MM.1S (cell line): ENCODE data around the gene TLK1.

Experiments used
- DNase-seq: peaks from one replicate; pipeline ENCODE4 v3.0.0-alpha.2; 2015
- H2AFZ ChIP-seq: fragments of 300-600 bp; sonication (generic); 2 replicates; pipeline ENCODE4 v1.6.0; 2016; ENCODE audit warnings: antibody characterized with exemption, low read length
- H3F3A ChIP-seq: fragments of 300-600 bp; sonication (generic); 2 replicates; pipeline ENCODE4 v1.6.1; 2016; ENCODE audit warnings: mild to moderate bottlenecking, antibody characterized with exemption, low read length, moderate library complexity, mixed read lengths; ENCODE audit not compliant: insufficient read depth
- H3K27ac ChIP-seq: fragments of 300-600 bp; sonication (generic); 2 replicates; pipeline ENCODE4 v1.5.1; 2016; ENCODE audit warnings: mild to moderate bottlenecking, low read length
- H3K27me3 ChIP-seq: fragments of 300-600 bp; sonication (generic); replicated peaks from 2 replicates; pipeline ENCODE4 v1.6.0; 2016; ENCODE audit warnings: low read length; ENCODE audit not compliant: insufficient read depth
- H3K36me3 ChIP-seq: fragments of 300-600 bp; sonication (generic); replicated peaks from 2 replicates; pipeline ENCODE4 v1.6.1; 2016; ENCODE audit warnings: mild to moderate bottlenecking, low read length, mixed read lengths; ENCODE audit not compliant: insufficient read depth
- H3K4me1 ChIP-seq: fragments of 300-600 bp; sonication (generic); 2 replicates; pipeline ENCODE4 v1.6.1; 2016; ENCODE audit warnings: low read length, mixed read lengths
- H3K4me2 ChIP-seq: fragments of 300-600 bp; sonication (generic); 2 replicates; pipeline ENCODE4 v1.6.0; 2016; ENCODE audit warnings: low read depth, low read length
- H3K4me3 ChIP-seq: fragments of 300-600 bp; sonication (generic); 2 replicates; pipeline ENCODE4 v1.5.1; 2016; ENCODE audit warnings: low read length, mixed read lengths
- H3K79me2 ChIP-seq: fragments of 300-600 bp; sonication (generic); 2 replicates; pipeline ENCODE4 v1.6.1; 2016; ENCODE audit warnings: mixed run types, low read length, mixed read lengths
- H3K9ac ChIP-seq: fragments of 300-600 bp; sonication (generic); 2 replicates; pipeline ENCODE4 v1.6.1; 2016; ENCODE audit warnings: low read length, mixed read lengths
- H3K9me2 ChIP-seq: fragments of 300-600 bp; sonication (generic); replicated peaks from 2 replicates; pipeline ENCODE4 v1.6.1; 2016; ENCODE audit warnings: mild to moderate bottlenecking, low read length, mixed read lengths; ENCODE audit not compliant: insufficient read depth
- H3K9me3 ChIP-seq: fragments of 300-600 bp; sonication (generic); replicated peaks from 2 replicates; pipeline ENCODE4 v1.6.1; 2016; ENCODE audit warnings: mild to moderate bottlenecking, low read length, mixed read lengths; ENCODE audit not compliant: insufficient read depth
- H4K20me1 ChIP-seq: fragments of 300-600 bp; sonication (generic); 2 replicates; pipeline ENCODE4 v1.6.1; 2016; ENCODE audit warnings: mild to moderate bottlenecking, low read length, moderate library complexity, mixed read lengths; ENCODE audit not compliant: insufficient read depth
- CTCF ChIP-seq: fragments of 300-600 bp; sonication (generic); IDR thresholded peaks from 2 replicates; pipeline ENCODE4 v1.5.1; 2016; ENCODE audit warnings: antibody characterized with exemption, low read length, mixed read lengths
- EZH2 ChIP-seq: fragments of 300-600 bp; sonication (generic); optimal IDR thresholded peaks from 2 replicates; pipeline ENCODE3; 2017; ENCODE audit warnings: low read depth, mild to moderate bottlenecking, antibody characterized with exemption, low read length, mixed read lengths
- EZH2phosphoT487 ChIP-seq: fragments of 300-600 bp; sonication (generic); IDR thresholded peaks from 2 replicates; pipeline ENCODE4 v1.6.1; 2018; ENCODE audit warnings: antibody characterized with exemption, low read length

The TLK1 gene

GRCh38 chr2:171066110-171066509 is 94.6 kb downstream of the TLK1 start:
- Histone ChIP-seq H3K27ac (no peak overlapping the region), H3K9ac (no peak overlapping the region), H3K9me3 (no peaks in the 10 kb centered on the region), H3K27me3 (no peaks in the 10 kb centered on the region), H3K4me1 (no peaks in the 10 kb centered on the region), H3K4me2 (no peak overlapping the region), H3K36me3 (no peaks in the 10 kb centered on the region), H3F3A (no peaks in the 10 kb centered on the region), H3K79me2 (peaks cover 39% of the 10 kb centered on the region), H4K20me1 (no peaks in the 10 kb centered on the region), H2AFZ (no peak overlapping the region), H3K4me3 (no peak overlapping the region), H3K9me2 (no peaks in the 10 kb centered on the region)
- TF ChIP-seq CTCF (no peak), EZH2 (no peak), EZH2phosphoT487 (no peak)
- DNase-seq, result no peak

- H3K27ac ChIP-seq, result no peak overlapping the region
- H4K20me1 ChIP-seq, result no peaks in the 10 kb centered on the region
- H3K36me3 ChIP-seq, result peaks cover 7% of the 10 kb centered on the region; the same call in 1 of the 2 replicates
- H3K4me1 ChIP-seq, result no peaks in the 10 kb centered on the region
- H3K9me3 ChIP-seq, result no peaks in the 10 kb centered on the region
- no peak for DNase-seq
- H3K79me2 ChIP-seq, result peaks cover 12% of the 10 kb centered on the region; the same call in 1 of the 2 replicates
- no peak overlapping the region for H3K4me3 ChIP-seq
- no peaks in the 10 kb centered on the region for H3K9me2 ChIP-seq
- H3K27me3 ChIP-seq, result no peaks in the 10 kb centered on the region
- TF ChIP-seq EZH2phosphoT487, result no peak
- no peak overlapping the region for H3K9ac ChIP-seq
- H2AFZ ChIP-seq, result no peak overlapping the region
- H3F3A ChIP-seq, result no peaks in the 10 kb centered on the region
- no peak overlapping the region for H3K4me2 ChIP-seq
These were observed 103.1 kb downstream of the TLK1 start for GRCh38 chr2:171057575-171057974.

GRCh38 chr2:171056307-171056706 is 104.4 kb downstream of the TLK1 start:
- no peaks in the 10 kb centered on the region for H3K4me1 ChIP-seq
- peaks cover 7% of the 10 kb centered on the region; the same call in 1 of the 2 replicates for H3K36me3 ChIP-seq
- H3K4me2 ChIP-seq, result no peak overlapping the region
- no peak for DNase-seq
- H2AFZ ChIP-seq, result no peak overlapping the region
- H3K27ac ChIP-seq, result no peak overlapping the region
- H3K9me2 ChIP-seq, result no peaks in the 10 kb centered on the region
- H3K9me3 ChIP-seq, result no peaks in the 10 kb centered on the region
- H3K27me3 ChIP-seq, result no peaks in the 10 kb centered on the region
- no peak for TF ChIP-seq CTCF
- no peak for TF ChIP-seq EZH2phosphoT487
- TF ChIP-seq EZH2, result no peak
- H3K4me3 ChIP-seq, result no peak overlapping the region
- H4K20me1 ChIP-seq, result no peaks in the 10 kb centered on the region
- H3K79me2 ChIP-seq, result 0 out of 2 replicates have a peak, but pooled peaks cover 4% of the 10 kb centered on the region
- no peaks in the 10 kb centered on the region for H3F3A ChIP-seq
- no peak overlapping the region for H3K9ac ChIP-seq

GRCh38 chr2:171049691-171050090 is 111.0 kb downstream of the TLK1 start:
- Histone ChIP-seq H3K36me3 (peaks cover 3% of the 10 kb centered on the region; the same call in 1 of the 2 replicates), H4K20me1 (no peaks in the 10 kb centered on the region), H3K4me2 (no peak overlapping the region)

More at GRCh38 chr2:171049691-171050090, 111.0 kb downstream of the TLK1 start:
- Histone ChIP-seq H3K4me1 (no peaks in the 10 kb centered on the region), H3K9ac (no peak overlapping the region), H3F3A (no peaks in the 10 kb centered on the region), H3K9me2 (no peaks in the 10 kb centered on the region), H3K27ac (no peak overlapping the region), H3K9me3 (no peaks in the 10 kb centered on the region), H2AFZ (no peak overlapping the region), H3K79me2 (no peaks in the 10 kb centered on the region), H3K27me3 (no peaks in the 10 kb centered on the region), H3K4me3 (no peak overlapping the region)
- TF ChIP-seq EZH2phosphoT487, result no peak
- TF ChIP-seq CTCF, result no peak
- TF ChIP-seq EZH2, result no peak
- DNase-seq, result no peak
